RPMI8226 (cell line): ENCODE data around the gene PDZK1IP1.
A peak's percentile ranks its signal among the peaks of the same experiment; 100 is the strongest.
"Not testable (repeated sequence)": the region's sequence is repeated elsewhere in the genome, so short reads cannot be mapped to it uniquely, and the experiment has no call there.

Experiments
- DNase-seq: peaks from one replicate; pipeline ENCODE4 v3.0.0-alpha.2; 2015

The PDZK1IP1 gene

GRCh38 chr1:47223174-47223920 is 33.5 kb upstream of the PDZK1IP1 start:
- no peak for DNase-seq

- no peak for DNase-seq
Observed at GRCh38 chr1:47222476-47222875, 32.6 kb upstream of the PDZK1IP1 start.

- no peak for DNase-seq
Observed at GRCh38 chr1:47219590-47220220, 29.9 kb upstream of the PDZK1IP1 start.

- no peak for DNase-seq
Observed at GRCh38 chr1:47219001-47219400, 29.2 kb upstream of the PDZK1IP1 start.

GRCh38 chr1:47216278-47217059 is 26.6 kb upstream of the PDZK1IP1 start:
- DNase-seq = no peak

GRCh38 chr1:47215713-47216112 is 25.9 kb upstream of the PDZK1IP1 start:
- DNase-seq = no peak

GRCh38 chr1:47214549-47214948 is 24.7 kb upstream of the PDZK1IP1 start:
- no peak for DNase-seq

GRCh38 chr1:47213230-47213963 is 23.6 kb upstream of the PDZK1IP1 start:
- DNase-seq = no peak

- DNase-seq = no peak
Observed at GRCh38 chr1:47212636-47213229, 22.9 kb upstream of the PDZK1IP1 start.

- no peak for DNase-seq
Observed at GRCh38 chr1:47211796-47212269, 22.0 kb upstream of the PDZK1IP1 start.

GRCh38 chr1:47210666-47211065 is 20.8 kb upstream of the PDZK1IP1 start:
- DNase-seq = no peak

GRCh38 chr1:47209725-47210325 is 20.0 kb upstream of the PDZK1IP1 start:
- DNase-seq = peak; percentile 28

GRCh38 chr1:47209091-47209490 is 19.3 kb upstream of the PDZK1IP1 start:
- no peak for DNase-seq

- DNase-seq = no peak
Observed at GRCh38 chr1:47208374-47208850, 18.6 kb upstream of the PDZK1IP1 start.

- DNase-seq = no peak
Observed at GRCh38 chr1:47207803-47208373, 18.1 kb upstream of the PDZK1IP1 start.

- DNase-seq = no peak
Observed at GRCh38 chr1:47205918-47206317, 16.1 kb upstream of the PDZK1IP1 start.

- DNase-seq = not testable (repeated sequence)
Observed at GRCh38 chr1:47203504-47203903, 13.7 kb upstream of the PDZK1IP1 start.

- DNase-seq = no peak
Observed at GRCh38 chr1:47201179-47201578, 11.3 kb upstream of the PDZK1IP1 start.

- no peak for DNase-seq
Observed at GRCh38 chr1:47198214-47198613, 8.4 kb upstream of the PDZK1IP1 start.

- no peak for DNase-seq
Observed at GRCh38 chr1:47196622-47197021, 6.8 kb upstream of the PDZK1IP1 start.

GRCh38 chr1:47195981-47196380 is 6.1 kb upstream of the PDZK1IP1 start:
- not testable (repeated sequence) for DNase-seq

- DNase-seq = no peak
Observed at GRCh38 chr1:47194311-47194710, 4.5 kb upstream of the PDZK1IP1 start.
